Right lobe of liver (tissue), 4 donors: ENCODE measurements around the gene NDUFA8.

Experiments used
- CTCF ChIP-seq, 4 donors: fragments of 200-600 bp in 3 of 4; fragments of 450-650 bp in 1 of 4; IDR thresholded peaks; one replicate each; pipeline versions ENCODE4 v1.5.1 to v1.8.0; 2016 to 2022; ENCODE audit warnings: antibody characterized with exemption in 4 of 4, mild to moderate bottlenecking in 2 of 4
- POLR2A ChIP-seq: fragments of 450-650 bp; IDR thresholded peaks from one replicate; pipeline ENCODE4 v1.6.1; 2017; ENCODE audit warnings: antibody characterized with exemption, mild to moderate bottlenecking
- donor health status: DM: no; HTN: no; CAD: no.
- donor health status: DM: no; HTN: no; CAD: no.
- donor health status: DM: no; HTN: yes; CAD: no.

GRCh38 chr9:122207096-122207495 lies 47.5 kb upstream of the NDUFA8 start:
- TF ChIP-seq CTCF (IDR thresholded peaks at IDR 0.05) (no peak), POLR2A (no peak)
